Ishikawa (cell line): Measurements from ENCODE around the gene AKR1E2.

Experiments
- CEBPB ChIP-seq: IDR thresholded peaks from 2 replicates; pipeline ENCODE4 v1.6.1; 2012
- CREB1 ChIP-seq: IDR thresholded peaks from 2 replicates; pipeline ENCODE4 v1.6.1; 2012; ENCODE audit warnings: low read depth
- EP300 ChIP-seq: IDR thresholded peaks from 2 replicates; pipeline ENCODE4 v1.6.1; 2012; ENCODE audit warnings: borderline replicate concordance
- NFIC ChIP-seq: IDR thresholded peaks from 2 replicates; pipeline ENCODE4 v1.6.1; 2012
- RAD21 ChIP-seq: IDR thresholded peaks from 2 replicates; pipeline ENCODE4 v1.6.1; 2012; ENCODE audit warnings: low read depth
- YY1 ChIP-seq: IDR thresholded peaks from 2 replicates; pipeline ENCODE4 v1.6.1; 2012; ENCODE audit warnings: low read depth
- TF ChIP-seq, protein P1 (sequence below): IDR thresholded peaks from 2 replicates; pipeline ENCODE4 v1.6.1; 2012

DNA sequence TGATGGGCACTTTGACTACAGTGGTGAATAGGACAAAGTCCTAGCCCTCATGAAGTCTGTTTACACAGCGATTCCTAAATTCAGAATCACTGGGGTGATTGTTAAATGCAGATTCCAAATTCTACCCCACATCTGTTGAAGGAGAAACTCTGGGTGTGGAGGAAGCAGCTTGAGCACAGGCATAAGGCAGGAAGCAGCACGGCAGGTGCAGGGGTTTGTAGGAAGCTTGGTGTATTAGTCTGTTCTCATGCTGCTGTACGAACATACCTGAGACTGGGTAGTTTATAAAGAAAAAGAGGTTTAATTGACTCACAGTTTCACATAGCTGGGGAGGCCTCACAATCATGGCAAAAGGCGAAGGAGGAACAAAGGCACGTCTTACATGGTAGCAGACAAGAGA is 5.1 kb downstream of the AKR1E2 start:
- TF ChIP-seq EP300, result no peak
- TF ChIP-seq, protein P1, sequence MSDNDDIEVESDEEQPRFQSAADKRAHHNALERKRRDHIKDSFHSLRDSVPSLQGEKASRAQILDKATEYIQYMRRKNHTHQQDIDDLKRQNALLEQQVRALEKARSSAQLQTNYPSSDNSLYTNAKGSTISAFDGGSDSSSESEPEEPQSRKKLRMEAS, result no peak
- no peak for TF ChIP-seq RAD21
- TF ChIP-seq NFIC, result no peak
- no peak for TF ChIP-seq CREB1
- TF ChIP-seq CEBPB, result no peak
- no peak for TF ChIP-seq YY1
